HPDE6-E6E7 (cell line): ENCODE results near the gene UROD.
"Not testable (repeated sequence)": the region's sequence is repeated elsewhere in the genome, so short reads cannot be mapped to it uniquely, and the experiment has no call there.

ENCODE experiments used
- DNase-seq: peaks from one replicate; pipeline ENCODE4 v3.0.0; 2011; ENCODE audit warnings: missing footprints; ENCODE audit errors: extremely low spot score

The UROD gene

DNA sequence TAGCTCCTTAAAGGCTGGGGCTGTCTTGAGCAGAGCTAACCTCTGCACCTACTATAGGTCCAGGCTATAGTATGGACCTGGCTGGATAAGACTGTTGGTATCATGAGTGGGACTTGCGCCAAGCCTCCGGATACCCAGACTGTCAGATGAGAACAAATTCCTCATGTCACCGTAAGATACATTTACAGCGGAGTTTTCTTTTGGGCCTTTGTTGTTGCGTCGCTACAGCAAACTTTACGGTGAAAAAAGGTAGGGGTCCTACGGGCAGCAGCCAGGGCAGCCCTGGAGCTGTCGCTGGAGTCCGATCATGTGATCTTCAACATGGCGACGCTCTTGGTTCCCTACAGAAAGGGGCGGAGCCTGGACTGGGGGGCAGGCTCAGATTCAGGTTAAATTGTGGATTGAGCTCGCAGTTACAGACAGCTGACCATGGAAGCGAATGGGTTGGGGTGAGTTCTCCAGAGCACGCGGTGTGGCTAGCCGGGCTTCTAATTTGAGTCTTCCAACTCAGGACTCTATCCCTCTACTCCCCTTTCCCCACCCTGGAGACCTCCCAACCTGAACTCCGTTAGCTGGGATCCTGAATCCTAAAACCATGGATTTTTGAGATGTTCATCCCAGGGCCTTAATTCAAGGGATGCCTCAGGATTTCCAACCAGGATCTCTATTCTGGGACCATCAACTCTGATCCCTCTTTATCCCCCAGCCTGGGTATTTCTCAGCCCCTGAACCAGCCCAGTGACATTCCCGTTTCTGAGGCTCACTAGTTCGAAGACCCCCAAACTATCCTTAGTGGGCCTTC, at the start of gene UROD:
TSS of gene UROD (plus strand) at position 418 of the 802 bp plus-strand sequence. CDS start at position 430, 12 bp downstream.
- peak; percentile 94 for DNase-seq

DNA sequence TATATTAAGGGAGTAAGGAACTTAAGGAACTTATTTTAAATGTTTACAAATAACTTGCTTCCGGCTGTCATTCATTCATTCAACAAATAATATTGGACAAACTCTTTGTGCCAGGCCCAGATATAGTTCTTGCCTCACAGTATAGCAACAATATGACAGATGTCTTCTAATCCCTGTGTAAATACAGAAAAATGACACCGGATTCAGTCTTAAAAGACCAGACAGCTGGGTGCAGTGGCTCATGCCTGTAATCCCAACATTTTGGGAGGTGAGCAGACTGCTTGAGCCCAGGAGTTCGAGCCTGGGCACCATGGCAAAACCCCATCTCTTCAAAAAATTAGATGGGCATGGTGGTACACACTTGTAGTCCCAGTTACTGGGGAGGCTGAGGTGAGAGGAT, 49.3 kb upstream of the UROD start:
- no peak for DNase-seq

DNA sequence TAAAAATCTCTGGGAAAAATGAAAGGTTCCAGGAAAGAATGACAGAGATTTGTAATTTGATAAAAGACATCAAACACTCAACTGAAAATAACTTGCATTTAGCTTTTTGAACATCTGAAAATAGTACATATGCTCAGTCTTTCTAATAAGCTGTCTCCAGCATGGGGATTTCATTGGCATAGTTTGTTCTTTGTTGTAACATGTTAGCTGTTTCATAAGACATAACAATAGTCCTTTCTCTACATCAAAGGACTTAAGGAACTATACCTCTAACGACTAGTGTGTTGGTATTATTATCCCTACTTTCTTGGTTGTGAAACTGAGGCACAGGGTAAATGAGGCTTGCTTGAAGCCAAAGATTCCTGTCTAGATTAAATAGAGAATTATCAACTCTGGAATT, 47.7 kb upstream of the UROD start:
- DNase-seq: no peak

DNA sequence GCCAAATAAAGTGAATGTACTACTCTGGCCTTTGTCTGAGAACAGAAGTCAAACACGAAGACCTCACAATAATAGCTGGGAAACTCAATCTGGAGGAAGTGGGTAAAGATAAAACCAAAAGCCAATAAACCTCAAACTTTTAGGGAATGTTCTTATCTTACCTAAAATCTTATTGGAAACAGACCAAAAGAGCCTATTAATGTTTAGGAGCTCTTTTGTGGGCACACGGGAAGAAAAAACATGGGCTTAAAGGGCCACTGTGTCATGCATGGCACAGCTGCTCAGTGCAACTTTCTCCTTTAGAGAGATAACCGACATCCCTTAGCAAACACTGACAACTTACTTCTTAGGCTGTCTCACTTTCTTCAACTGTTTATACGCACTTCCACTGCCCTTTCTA, 41.7 kb upstream of the UROD start:
- no peak for DNase-seq

DNA sequence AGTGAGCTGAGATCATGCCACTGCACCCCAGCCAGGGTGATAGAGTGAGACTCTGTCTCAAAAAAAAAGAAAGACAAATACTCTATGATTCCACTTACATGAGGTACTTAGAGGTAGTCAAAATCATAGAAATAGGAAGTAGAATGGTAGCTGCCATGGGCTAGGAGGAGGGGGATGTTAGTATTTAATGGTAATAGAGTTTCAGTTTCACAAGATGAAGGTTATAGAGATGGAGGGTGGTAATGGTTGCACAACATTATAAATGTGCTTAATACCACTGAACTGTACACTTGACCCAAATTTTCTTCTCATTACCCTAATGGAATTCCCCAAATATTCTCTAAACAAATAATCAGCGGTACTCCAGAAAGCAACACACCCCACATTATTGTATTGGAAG, 38.4 kb upstream of the UROD start:
- DNase-seq: no peak

DNA sequence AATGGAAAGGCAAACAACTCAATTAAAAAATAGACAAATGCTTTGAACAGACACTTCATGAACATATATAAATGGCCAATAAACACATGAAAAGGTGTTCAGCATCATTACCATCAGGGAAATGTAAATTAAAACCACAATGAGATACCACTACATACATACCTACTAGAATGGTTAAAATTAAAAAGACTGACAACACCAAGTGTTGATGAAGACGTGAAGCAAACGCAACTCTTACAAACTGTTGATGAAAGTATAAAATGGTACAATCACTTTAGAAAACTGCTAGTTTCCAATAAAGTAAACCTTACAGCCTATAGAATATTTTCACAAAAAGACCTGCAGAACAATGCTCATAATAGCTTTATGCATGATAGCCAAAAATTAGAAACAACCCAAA, 35.8 kb upstream of the UROD start:
- DNase-seq: no peak

DNA sequence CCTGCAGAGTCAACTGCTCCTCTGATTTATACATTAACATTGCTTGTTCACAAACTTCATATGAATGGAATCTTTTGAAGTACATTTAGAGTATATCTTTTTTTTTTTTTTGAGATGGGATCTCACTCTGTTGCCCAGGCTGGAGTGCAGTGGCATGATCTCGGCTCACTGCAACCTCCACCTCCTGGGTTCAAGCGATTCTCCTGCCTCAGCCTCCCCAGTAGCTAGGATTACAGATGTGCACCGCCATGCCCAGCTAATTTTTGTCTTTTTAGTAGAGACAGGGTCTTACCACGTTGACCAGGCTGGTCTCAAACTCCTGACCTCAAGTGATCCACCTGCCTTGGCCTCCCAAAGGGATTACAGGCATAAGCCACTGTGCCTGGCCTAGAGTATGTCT, 34.7 kb upstream of the UROD start:
- DNase-seq: not testable (repeated sequence)

DNA sequence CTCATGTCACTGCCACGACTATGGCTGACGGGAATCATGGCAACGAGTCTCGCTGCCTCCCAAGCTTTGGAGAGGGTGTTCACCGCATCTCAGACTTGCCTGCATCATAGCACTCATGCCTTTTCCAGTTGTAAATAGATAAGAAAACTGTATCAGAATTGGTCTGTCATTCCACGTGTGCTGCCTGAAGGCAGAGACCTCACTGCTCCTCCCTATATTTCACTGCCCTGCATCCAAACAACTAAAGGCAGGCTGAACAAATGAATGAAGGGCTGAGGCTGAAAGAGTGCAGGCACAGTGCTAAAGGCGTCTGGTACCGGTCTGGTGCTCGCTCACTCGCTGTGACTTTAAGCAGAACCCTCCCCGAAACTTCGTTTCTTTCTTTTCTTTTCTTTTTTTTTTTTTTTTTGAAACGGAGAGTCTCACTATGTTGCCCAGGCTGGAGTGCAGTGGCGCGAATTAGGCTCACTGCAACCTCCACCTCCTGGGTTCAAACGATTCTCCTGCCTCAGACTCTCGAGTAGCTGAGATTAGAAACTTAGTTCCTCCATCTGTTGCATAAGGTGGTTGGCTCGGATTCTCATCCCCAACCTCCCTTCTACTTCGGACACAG, 26.2 kb upstream of the UROD start:
- DNase-seq: no peak

DNA sequence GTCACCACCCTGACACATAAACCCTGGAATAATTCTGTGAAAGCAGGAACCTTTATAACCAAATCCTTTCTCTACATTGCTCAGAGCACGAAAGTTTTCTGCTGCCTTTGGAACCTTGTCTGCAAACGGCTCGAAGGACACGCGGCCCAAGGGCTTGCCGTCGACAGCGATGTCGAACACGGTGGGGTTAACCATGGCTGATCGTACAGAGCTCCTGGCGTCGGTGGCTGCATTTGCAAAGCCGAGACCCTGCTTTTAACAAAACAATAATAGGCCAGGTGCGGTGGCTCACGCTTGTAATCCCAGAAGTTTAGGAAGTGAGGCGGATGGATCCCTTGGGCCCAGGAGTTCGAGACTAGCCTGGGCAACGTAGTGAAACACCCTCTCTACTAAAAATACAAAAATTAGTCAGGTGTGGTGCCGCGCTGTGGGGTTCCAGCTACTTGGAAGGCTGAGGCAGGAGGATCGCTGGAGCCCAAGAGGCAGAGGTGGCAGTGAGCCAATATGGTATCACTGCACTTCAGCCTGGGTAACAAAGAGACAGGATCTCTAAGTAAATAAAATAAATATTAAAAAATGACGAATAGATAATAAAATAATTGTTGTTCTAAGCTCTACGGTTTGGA, 23.4 kb upstream of the UROD start:
- no peak for DNase-seq

DNA sequence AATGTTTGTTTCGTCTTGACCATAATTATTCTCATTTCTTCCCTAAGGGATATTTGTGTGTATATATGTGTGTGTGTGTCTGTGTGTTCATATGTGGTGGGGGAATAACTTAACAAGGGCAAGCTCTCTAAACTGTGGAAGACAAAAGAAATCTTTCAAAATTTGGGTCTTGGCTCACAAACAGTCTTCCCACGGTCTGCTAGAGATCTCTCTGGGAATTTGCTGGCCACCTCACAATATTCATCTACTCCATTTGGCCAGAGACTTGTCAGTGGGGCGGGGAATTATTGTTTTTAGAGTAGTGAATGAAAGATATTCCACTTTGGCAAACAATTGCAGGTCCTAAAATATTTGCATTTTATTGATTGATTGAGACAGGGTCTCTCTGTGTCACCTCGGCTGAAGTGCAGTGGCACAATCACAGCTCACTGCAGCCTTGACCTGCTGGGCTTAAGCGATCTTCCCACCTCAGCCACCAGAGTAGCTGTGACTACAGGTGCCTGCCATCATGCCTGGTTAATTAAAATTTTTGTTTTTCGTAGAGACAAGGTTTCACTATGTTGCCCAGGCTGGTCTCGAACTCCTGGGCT, 17.6 kb upstream of the UROD start:
- no peak for DNase-seq

DNA sequence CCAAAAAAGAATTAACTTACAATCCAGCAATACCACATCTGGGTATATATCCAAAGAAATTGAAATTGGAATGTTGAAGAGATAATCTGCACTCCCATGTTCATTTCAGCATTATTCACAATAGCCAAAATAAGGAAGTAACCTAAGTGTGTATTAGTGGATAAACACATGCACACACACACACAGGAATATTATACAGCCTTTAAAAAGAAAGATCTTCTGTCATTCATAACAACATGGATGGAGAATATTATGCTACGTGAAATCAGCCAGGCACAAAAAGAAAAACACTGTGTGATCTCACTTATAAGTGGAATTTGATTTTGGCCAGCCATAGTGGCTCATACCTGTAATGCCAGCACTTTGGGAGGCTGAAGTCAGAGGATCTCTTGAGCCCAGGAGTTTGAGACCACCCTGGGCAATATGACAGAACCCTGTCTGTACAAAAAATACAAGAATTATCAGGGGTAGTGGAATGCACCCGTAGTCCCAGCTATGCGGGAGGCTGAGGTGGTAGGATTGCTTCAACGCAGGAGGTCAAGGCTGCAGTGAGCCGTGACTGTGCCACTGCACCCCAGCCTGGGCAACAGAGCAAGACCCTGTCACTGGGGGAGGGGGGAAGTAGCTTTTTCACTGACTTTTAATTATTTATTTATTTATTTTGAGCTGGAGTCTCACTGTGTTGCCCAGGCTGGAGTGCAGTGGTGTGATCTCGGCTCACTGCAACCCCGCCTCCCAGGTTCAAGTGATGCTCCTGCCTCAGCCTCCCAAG, 16.4 kb upstream of the UROD start:
- DNase-seq: no peak

DNA sequence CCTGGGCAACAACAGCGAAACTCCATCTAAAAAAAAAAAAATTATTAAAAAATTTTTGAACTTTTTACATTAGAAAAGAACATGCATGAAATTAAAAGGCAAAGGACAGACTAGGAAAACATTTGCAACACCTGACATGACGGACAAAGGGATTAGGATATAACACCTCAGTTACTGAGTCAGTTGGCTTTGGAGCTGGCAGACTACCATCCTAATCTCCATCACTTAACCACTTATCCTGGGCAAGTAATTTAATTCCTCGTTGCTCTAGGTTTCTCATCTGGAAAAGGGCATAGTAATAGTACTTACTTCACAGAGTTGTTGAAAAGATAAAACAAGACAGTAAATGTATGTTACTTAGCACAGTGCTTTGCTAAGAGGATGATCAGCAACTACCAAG, 12.8 kb upstream of the UROD start:
- no peak for DNase-seq

DNA sequence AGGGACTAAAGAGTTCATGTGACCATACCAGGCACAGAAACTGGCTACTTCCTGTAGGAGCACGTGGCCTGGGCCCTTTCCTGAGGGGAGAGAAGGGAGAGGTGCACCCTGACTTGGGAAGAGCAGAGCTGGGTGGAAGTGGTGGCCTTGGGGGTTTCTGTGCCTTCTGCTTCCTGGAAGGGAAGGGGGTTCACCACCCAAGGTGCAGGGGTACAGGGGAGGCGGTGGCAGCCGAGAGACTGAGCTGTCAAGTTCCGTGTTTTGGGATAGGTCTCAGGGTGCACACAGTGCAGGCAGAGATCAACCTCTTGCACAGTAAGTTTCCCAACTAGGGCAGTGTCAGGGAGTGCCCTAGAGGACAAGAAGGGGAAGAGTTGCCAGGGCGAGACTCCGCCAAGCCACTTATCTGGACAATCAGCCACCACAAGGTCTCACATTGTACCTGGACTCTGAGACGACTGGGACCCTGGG, 11.0 kb upstream of the UROD start:
- DNase-seq: no peak

DNA sequence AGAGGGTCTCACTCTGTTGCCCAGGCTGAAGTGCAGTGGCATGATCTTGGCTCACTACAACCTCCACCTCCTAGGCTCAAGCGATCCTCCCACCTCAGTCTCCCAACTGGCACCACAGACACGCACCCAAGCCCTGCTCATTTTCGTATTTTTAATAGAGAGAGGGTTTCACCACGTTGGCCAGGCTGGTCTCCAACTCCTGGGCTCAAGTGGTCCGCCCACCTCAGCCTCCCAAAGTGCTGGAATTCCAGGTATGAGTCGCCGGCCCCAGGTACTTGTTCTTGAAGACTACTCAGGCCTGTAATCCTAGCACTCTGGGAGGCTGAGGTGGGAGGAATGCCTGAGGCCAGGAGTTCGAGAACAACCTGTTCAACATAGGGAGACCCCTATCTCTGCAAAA, 10.5 kb upstream of the UROD start:
- not testable (repeated sequence) for DNase-seq

DNA sequence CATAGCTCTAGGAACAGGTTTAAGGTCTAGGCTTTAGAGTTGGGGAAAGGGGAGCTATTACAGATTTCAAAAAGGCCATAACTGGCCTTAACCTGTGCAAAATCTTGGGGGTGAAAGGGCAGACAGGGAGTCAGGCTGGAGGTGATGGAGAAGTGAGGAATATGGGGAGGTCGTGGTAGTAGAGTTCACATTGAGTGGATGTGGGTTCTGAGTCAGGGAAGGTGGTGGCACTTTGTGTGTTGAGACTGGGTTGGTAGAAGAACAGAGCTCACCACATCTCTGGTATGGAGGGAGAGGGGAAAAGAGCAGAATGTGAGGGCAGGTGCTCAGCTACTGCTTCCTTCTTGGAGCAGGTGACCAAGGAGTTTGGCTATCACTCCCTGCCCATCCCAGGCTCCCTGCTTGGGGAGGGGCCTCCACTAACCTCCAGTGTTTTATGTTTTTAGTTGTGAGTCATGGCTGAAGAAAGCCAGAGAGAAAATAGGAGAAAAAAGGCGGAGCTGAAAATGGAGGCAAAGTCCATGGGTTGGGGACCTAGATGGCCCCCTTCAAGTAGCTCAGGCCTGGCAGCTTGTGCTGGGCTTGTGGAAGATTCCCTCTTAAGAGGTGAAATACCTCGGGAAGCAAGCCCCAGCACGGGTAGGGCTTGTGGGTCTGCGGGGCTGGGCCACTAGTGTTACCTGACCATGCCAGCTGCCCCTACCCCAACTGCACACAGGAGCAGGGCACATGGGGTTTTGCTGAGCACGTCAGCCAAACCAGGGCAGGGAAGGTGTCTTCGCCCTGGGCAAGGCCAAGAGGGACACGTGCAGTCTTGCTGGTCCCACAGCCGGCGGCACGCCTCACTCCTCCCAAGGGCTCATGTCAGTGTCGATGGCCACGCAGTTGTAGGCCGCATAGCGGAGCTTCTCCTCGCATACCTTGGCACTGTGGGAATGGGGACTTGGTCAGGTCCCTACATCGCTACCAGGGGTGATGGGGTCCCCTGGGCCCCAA, 9.1 kb upstream of the UROD start:
- no peak for DNase-seq

DNA sequence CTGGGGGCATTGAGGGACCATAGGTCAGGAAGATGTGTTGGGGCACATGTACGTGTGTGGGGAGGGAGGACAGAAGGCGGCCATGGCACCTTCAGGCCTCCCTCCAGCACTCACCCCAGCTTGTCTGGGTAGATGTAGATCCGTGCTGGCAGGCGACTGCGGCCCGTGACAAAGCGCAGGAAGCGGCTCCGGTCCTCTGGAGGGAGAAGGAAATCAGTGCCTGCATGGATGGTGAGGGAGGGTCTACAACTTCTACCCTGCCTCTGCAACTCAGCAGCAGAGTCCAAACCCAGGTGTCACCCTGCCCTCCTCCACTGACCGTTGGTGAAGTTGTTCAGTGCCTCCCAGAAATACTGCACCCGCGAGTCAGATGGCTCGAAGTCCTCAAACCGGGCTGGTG, 8.3 kb upstream of the UROD start:
- no peak for DNase-seq

DNA sequence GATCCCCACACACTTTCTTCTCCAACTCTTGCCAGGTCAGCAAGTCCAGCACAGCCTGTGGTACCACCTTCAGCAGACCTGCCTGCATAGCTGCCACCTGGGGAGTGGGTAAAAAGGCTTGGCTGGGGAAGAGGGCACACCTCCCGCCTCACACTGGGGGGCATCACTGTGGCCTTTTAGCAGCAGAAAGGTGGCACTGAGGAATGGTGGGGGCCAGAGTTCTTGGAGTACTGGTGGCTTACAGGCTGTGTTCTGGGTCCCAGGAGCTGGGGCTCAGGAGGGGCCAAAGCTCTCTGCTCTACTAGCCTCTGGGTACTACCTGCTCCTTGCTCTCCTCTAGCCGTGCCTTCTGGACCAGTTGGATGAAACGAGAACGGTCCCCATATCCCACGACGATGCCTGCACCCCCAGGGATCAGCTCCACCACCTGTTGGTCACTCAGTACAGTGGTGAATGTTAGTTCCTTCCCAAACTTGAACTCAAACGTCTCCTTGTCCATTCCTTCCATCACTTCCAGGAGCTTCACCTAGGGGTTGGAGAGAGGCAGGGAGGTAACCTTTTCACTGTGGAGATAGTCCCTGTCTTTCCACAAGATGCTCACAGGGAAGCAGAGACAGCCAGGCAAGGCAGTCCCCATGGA, 7.7 kb upstream of the UROD start:
- DNase-seq: no peak

DNA sequence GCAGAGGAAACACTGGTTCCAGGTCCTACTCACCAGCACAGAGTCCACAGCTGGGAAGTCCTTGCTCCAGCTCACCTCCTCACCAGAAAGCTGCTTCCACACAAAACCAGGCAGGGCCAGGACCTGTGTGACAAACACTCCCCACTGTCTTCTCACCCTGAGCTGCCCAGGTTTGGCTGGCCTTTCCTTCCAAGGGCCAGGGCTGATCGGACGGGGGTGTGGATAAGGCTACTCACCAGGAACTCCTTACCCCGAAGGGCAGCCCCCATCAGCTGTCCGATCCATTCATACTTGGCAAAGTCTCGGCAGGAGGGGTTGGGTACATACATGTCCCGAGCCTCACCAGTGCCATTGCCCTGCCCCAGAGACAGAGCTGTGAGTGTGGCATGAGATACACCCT, 6.3 kb upstream of the UROD start:
- no peak for DNase-seq

DNA sequence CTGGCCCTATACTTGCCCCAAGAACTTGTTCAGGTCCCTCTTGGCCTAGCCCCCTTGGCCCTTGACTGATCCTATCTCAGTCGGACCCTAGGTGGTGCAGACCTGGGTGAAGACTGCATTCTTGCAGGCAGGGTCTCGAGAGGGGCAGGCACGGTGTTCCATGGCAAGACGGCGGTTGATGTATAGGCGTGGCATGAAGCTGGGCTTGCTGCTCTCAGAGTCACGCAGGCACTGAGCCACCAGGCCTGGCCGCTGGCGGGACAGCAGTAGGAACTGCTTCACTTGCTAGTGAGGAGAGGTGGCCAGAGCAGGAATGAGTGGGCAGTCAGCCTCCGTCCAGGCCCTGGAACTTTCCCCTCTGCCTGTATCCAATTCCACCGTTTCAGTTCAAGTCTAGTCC, 4.7 kb upstream of the UROD start:
- DNase-seq: no peak

DNA sequence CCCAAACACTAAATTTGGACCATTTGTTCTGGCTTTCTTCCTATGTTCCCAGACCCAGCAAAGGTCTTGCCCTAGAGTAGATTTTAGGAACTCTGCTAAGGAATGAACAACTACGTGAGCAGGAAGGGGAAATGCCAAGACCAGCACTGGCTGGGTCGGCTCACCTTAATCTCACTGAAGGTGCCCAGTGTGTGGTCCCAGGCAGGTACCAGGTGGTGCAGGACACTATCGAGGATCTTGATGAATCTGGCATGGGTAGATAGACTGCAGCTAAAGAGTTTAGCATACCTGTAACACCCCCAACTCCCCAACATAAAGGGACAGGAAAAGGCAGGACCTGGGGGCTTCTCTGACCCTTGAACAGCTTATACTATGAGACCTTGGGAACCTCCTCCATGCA, 4.0 kb upstream of the UROD start:
- DNase-seq: no peak
